ENCODE results near the gene OPRPN.

DNA sequence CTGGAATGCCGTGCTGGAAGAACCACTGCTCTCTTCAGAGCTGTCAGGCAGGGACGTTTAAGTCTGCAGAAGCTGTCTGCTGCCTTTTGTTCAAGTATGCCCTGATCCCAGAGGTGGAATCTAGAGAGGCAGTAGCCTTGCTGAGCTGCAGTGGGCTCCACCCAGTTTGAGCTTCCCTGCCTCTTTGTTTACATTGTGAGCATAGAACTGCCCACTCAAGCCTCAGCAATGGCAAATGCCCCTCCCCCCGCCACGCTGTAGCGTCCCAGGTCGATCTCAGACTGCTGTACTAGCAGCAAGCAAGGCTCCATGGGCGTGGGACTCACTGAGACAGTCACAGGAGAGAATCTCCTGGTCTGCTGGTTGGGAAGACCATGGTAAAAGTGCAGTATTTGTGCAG is 39.5 kb downstream of the OPRPN start:
- TF ChIP-seq, protein P1, sequence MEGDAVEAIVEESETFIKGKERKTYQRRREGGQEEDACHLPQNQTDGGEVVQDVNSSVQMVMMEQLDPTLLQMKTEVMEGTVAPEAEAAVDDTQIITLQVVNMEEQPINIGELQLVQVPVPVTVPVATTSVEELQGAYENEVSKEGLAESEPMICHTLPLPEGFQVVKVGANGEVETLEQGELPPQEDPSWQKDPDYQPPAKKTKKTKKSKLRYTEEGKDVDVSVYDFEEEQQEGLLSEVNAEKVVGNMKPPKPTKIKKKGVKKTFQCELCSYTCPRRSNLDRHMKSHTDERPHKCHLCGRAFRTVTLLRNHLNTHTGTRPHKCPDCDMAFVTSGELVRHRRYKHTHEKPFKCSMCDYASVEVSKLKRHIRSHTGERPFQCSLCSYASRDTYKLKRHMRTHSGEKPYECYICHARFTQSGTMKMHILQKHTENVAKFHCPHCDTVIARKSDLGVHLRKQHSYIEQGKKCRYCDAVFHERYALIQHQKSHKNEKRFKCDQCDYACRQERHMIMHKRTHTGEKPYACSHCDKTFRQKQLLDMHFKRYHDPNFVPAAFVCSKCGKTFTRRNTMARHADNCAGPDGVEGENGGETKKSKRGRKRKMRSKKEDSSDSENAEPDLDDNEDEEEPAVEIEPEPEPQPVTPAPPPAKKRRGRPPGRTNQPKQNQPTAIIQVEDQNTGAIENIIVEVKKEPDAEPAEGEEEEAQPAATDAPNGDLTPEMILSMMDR (IDR thresholded peaks at IDR 0.05; ENCODE audit: low read length): no peak
- TF ChIP-seq EZH2phosphoT487 (IDR thresholded peaks at IDR 0.05; ENCODE audit: low read length): no peak

Measured in MM.1S (cell line).